ENCODE results near the gene PPP1R13B. TPM values are rescaled to one million over a fixed set of nuclear protein-coding genes. Genes with fewer than 3 reads are reported as not detected.

The PPP1R13B gene
- total RNA-seq, 4 donors from 2014 or later, result 10.4 to 24.6 (median 11.8) TPM

GRCh38 chr14:103739793-103740501 lies 107.4 kb downstream of the PPP1R13B start:
- Histone ChIP-seq H3K36me3 (peaks cover 0 to 31% of the 10 kb centered on the region in 2 donors), H3K4me1 (peaks cover 0 to 26% of the 10 kb centered on the region in 2 donors), H3K4me3 (no peak overlapping the region), H3K27ac (no peak overlapping the region), H3K27me3 (no peaks in the 10 kb centered on the region), H3K9me3 (no peaks in the 10 kb centered on the region)
- DNase-seq, result no peak
- no peak for TF ChIP-seq CTCF (IDR thresholded peaks at IDR 0.05 in 4 of 5, conservative IDR thresholded peaks at IDR 0.05 in 1 of 5)
- TF ChIP-seq POLR2A (IDR thresholded peaks at IDR 0.05), result no peak
- intact Hi-C loops (cut with DNase I; ENCODE audit: low total_unique reads) (no loop called here), in situ Hi-C loops (cut with MboI; ENCODE audit: low sequenced_read_pairs in 4 of 4) (no loop called here)
- ATAC-seq, result no peak

DNA sequence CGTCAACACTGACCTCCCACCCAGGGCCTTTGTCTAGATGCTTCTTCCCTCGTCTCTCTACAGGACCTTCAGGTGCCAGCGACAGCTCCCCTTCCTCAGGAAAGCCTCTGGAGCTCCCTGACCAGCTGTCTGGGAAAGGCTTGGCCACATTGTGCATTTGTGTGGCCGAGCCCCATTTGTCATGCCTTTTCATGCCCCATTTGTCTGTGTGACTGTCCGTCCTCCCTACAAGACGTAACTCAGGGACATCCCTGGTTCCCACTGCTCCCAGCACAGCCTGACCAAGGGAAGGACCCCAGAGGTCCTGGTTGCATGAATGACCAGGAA lies 107.9 kb downstream of the PPP1R13B start:
- in situ Hi-C loops (cut with MboI; ENCODE audit: low sequenced_read_pairs in 4 of 4), result no loop called here
- no peak for ATAC-seq

GRCh38 chr14:103738701-103739451 lies 108.5 kb downstream of the PPP1R13B start:
- no peak for DNase-seq
- H3K4me1 ChIP-seq, result peaks cover 0 to 26% of the 10 kb centered on the region in 2 donors
- TF ChIP-seq CTCF (IDR thresholded peaks at IDR 0.05 in 4 of 5, conservative IDR thresholded peaks at IDR 0.05 in 1 of 5), result no peak
- in situ Hi-C loops (cut with MboI; ENCODE audit: low sequenced_read_pairs in 4 of 4), result no loop called here
- no peak overlapping the region for H3K27ac ChIP-seq
- no peaks in the 10 kb centered on the region for H3K9me3 ChIP-seq
- no peaks in the 10 kb centered on the region for H3K27me3 ChIP-seq
- peaks cover 0 to 39% of the 10 kb centered on the region in 2 donors for H3K36me3 ChIP-seq
- intact Hi-C loops (cut with DNase I; ENCODE audit: low total_unique reads), result no loop called here
- no peak overlapping the region for H3K4me3 ChIP-seq
- no peak for ATAC-seq

More for the DNA sequence above, 107.9 kb downstream of the PPP1R13B start:
- intact Hi-C loops (cut with DNase I; ENCODE audit: low total_unique reads), result no loop called here
- Histone ChIP-seq H3K27ac (no peak overlapping the region), H3K4me3 (no peak overlapping the region), H3K36me3 (peaks cover 0 to 34% of the 10 kb centered on the region in 2 donors), H3K9me3 (no peaks in the 10 kb centered on the region), H3K27me3 (no peaks in the 10 kb centered on the region), H3K4me1 (peaks cover 0 to 26% of the 10 kb centered on the region in 2 donors)
- no peak for DNase-seq
- TF ChIP-seq CTCF (IDR thresholded peaks at IDR 0.05 in 4 of 5, conservative IDR thresholded peaks at IDR 0.05 in 1 of 5) (no peak), POLR2A (IDR thresholded peaks at IDR 0.05) (no peak)

DNA sequence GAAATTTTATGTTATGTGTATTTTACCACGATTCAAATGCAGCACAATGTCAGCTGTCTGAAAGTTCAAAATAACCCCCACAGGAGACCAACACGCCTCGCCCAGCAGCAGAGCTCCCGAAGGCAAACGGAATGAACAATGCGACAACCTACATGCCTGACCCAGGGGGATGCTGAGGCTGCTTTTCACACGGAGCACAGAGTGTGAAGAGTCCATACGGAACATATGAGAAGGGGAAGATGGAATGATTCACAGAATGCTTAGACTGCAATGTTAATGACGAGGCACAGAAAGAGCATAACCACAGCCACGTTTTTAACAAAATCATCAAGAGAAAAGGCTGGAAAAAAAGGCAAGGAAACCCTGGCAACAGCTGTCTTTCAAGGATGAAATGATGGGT lies 109.2 kb downstream of the PPP1R13B start:
- intact Hi-C loops (cut with DNase I; ENCODE audit: low total_unique reads), result no loop called here
- peaks cover 0 to 26% of the 10 kb centered on the region in 2 donors for H3K4me1 ChIP-seq
- ATAC-seq (no peak), DNase-seq (no peak)
- H3K4me3 ChIP-seq, result no peak overlapping the region
- H3K27me3 ChIP-seq, result no peaks in the 10 kb centered on the region
- TF ChIP-seq POLR2A (IDR thresholded peaks at IDR 0.05), result no peak
- TF ChIP-seq CTCF (IDR thresholded peaks at IDR 0.05 in 4 of 5, conservative IDR thresholded peaks at IDR 0.05 in 1 of 5), result no peak
- no peak overlapping the region for H3K27ac ChIP-seq
- H3K9me3 ChIP-seq, result no peaks in the 10 kb centered on the region
- in situ Hi-C loops (cut with MboI; ENCODE audit: low sequenced_read_pairs in 4 of 4), result no loop called here
- H3K36me3 ChIP-seq, result peaks cover 0 to 46% of the 10 kb centered on the region in 2 donors
